ENCODE measurements around the gene STAT5B. TPM values are rescaled to one million over a fixed set of nuclear protein-coding genes. Genes with fewer than 3 reads are reported as not detected.

The STAT5B gene
- total RNA-seq, 2 donors from 2014 or later: 202 to 225 TPM

GRCh38 chr17:42183741-42184711 lies 92.2 kb downstream of the STAT5B start:
- peak overlapping the region; percentile 95 for H3K27ac Mint-ChIP-seq
- H3K9me3 ChIP-seq (ENCODE audit: control insufficient read depth, low read length, poor library complexity, severe bottlenecking): no peaks in the 10 kb centered on the region
- H3K27me3 Mint-ChIP-seq: no peaks in the 10 kb centered on the region
- peaks cover 30% of the 10 kb centered on the region for H3K4me1 Mint-ChIP-seq
- DNase-seq (peak; percentile 67 to 73 (median 72)), ATAC-seq (peak; percentile 75)
- peaks cover 3% of the 10 kb centered on the region for H3K36me3 Mint-ChIP-seq (ENCODE audit: low read depth)
- H3K4me3 Mint-ChIP-seq: peak overlapping the region; percentile 95

GRCh38 chr17:42182927-42183734 lies 93.1 kb downstream of the STAT5B start:
- Mint-ChIP-seq H3K4me3 (peak overlapping the region; percentile 95), H3K4me1 (peaks cover 38% of the 10 kb centered on the region), H3K27ac (peak overlapping the region; percentile 95), H3K36me3 (ENCODE audit: low read depth) (peaks cover 3% of the 10 kb centered on the region), H3K27me3 (no peaks in the 10 kb centered on the region)
- DNase-seq: no peak
- H3K9me3 ChIP-seq (ENCODE audit: control insufficient read depth, low read length, poor library complexity, severe bottlenecking): no peaks in the 10 kb centered on the region
- ATAC-seq: no peak

GRCh38 chr17:42181851-42182207 lies 94.4 kb downstream of the STAT5B start:
- Mint-ChIP-seq H3K4me3 (peak overlapping the region; percentile 75), H3K27me3 (no peaks in the 10 kb centered on the region), H3K27ac (no peak overlapping the region), H3K36me3 (ENCODE audit: low read depth) (peaks cover 3% of the 10 kb centered on the region), H3K4me1 (peaks cover 41% of the 10 kb centered on the region)
- ATAC-seq (no peak), DNase-seq (no peak)
- no peaks in the 10 kb centered on the region for H3K9me3 ChIP-seq (ENCODE audit: control insufficient read depth, low read length, poor library complexity, severe bottlenecking)

- H3K36me3 Mint-ChIP-seq (ENCODE audit: low read depth): peaks cover 3% of the 10 kb centered on the region
- H3K27ac Mint-ChIP-seq: no peak within 1 kb of the TSS
- no peaks in the 10 kb centered on the region for H3K27me3 Mint-ChIP-seq
- no peaks in the 10 kb centered on the region for H3K9me3 ChIP-seq (ENCODE audit: control insufficient read depth, low read length, poor library complexity, severe bottlenecking)
- H3K4me1 Mint-ChIP-seq: peaks cover 39% of the 10 kb centered on the region
- H3K4me3 Mint-ChIP-seq: peak within 1 kb of the TSS; percentile 75
- ATAC-seq (peak; percentile 74), DNase-seq (peak; percentile 80 to 88 (median 83))
Measured at GRCh38 chr17:42180922-42181850, 95.0 kb downstream of the STAT5B start, which contains the start of gene KCNH4. Gene KCNH4, minus strand, starts transcription at chr17:42181142. Its CDS starts 197 bp downstream, at chr17:42180945.

GRCh38 chr17:42180411-42180921 lies 95.7 kb downstream of the STAT5B start:
- peaks cover 3% of the 10 kb centered on the region for H3K36me3 Mint-ChIP-seq (ENCODE audit: low read depth)
- ATAC-seq: no peak
- peaks cover 41% of the 10 kb centered on the region for H3K4me1 Mint-ChIP-seq
- peak overlapping the region; percentile 67 for H3K4me3 Mint-ChIP-seq
- no peak for DNase-seq
- peaks cover under 1% of the 10 kb centered on the region for H3K27me3 Mint-ChIP-seq
- H3K9me3 ChIP-seq (ENCODE audit: control insufficient read depth, low read length, poor library complexity, severe bottlenecking): no peaks in the 10 kb centered on the region
- no peak overlapping the region for H3K27ac Mint-ChIP-seq

GRCh38 chr17:42179911-42180410 lies 96.2 kb downstream of the STAT5B start:
- H3K36me3 Mint-ChIP-seq (ENCODE audit: low read depth): peaks cover 3% of the 10 kb centered on the region
- DNase-seq (no peak), ATAC-seq (no peak)
- H3K27me3 Mint-ChIP-seq: peaks cover 5% of the 10 kb centered on the region
- no peak overlapping the region for H3K27ac Mint-ChIP-seq
- peak overlapping the region; percentile 67 for H3K4me3 Mint-ChIP-seq
- no peaks in the 10 kb centered on the region for H3K9me3 ChIP-seq (ENCODE audit: control insufficient read depth, low read length, poor library complexity, severe bottlenecking)
- peaks cover 40% of the 10 kb centered on the region for H3K4me1 Mint-ChIP-seq

- Mint-ChIP-seq H3K27me3 (peaks cover 5% of the 10 kb centered on the region), H3K27ac (peak overlapping the region; percentile 82), H3K4me1 (peaks cover 34% of the 10 kb centered on the region), H3K36me3 (ENCODE audit: low read depth) (peaks cover 3% of the 10 kb centered on the region), H3K4me3 (peak overlapping the region; percentile 67)
- no peaks in the 10 kb centered on the region for H3K9me3 ChIP-seq (ENCODE audit: control insufficient read depth, low read length, poor library complexity, severe bottlenecking)
- DNase-seq (no peak), ATAC-seq (no peak)
Measured at GRCh38 chr17:42179335-42179734, 96.9 kb downstream of the STAT5B start.

- H3K9me3 ChIP-seq (ENCODE audit: control insufficient read depth, low read length, poor library complexity, severe bottlenecking): no peaks in the 10 kb centered on the region
- H3K27ac Mint-ChIP-seq: peak overlapping the region; percentile 82
- ATAC-seq (peak; percentile 25), DNase-seq (peak in 1 of 3 donors; percentile 21)
- peaks cover 3% of the 10 kb centered on the region for H3K36me3 Mint-ChIP-seq (ENCODE audit: low read depth)
- peaks cover 34% of the 10 kb centered on the region for H3K4me1 Mint-ChIP-seq
- no peak overlapping the region for H3K4me3 Mint-ChIP-seq
- peaks cover 5% of the 10 kb centered on the region for H3K27me3 Mint-ChIP-seq
Measured at GRCh38 chr17:42178817-42179216, 97.4 kb downstream of the STAT5B start.

- Mint-ChIP-seq H3K4me1 (peaks cover 28% of the 10 kb centered on the region), H3K27ac (peak overlapping the region; percentile 34), H3K4me3 (no peak overlapping the region), H3K36me3 (ENCODE audit: low read depth) (no peaks in the 10 kb centered on the region), H3K27me3 (peaks cover 5% of the 10 kb centered on the region)
- DNase-seq (no peak), ATAC-seq (no peak)
- no peaks in the 10 kb centered on the region for H3K9me3 ChIP-seq (ENCODE audit: control insufficient read depth, low read length, poor library complexity, severe bottlenecking)
Measured at GRCh38 chr17:42177684-42178083, 98.5 kb downstream of the STAT5B start.

GRCh38 chr17:42174126-42174783 lies 101.9 kb downstream of the STAT5B start:
- Mint-ChIP-seq H3K4me1 (peaks cover 18% of the 10 kb centered on the region), H3K4me3 (no peak overlapping the region), H3K27me3 (peaks cover 5% of the 10 kb centered on the region), H3K36me3 (ENCODE audit: low read depth) (peaks cover 2% of the 10 kb centered on the region), H3K27ac (no peak overlapping the region)
- ATAC-seq: no peak
- H3K9me3 ChIP-seq (ENCODE audit: control insufficient read depth, low read length, poor library complexity, severe bottlenecking): no peaks in the 10 kb centered on the region
- no peak for DNase-seq

GRCh38 chr17:42171831-42172230 lies 104.4 kb downstream of the STAT5B start:
- Mint-ChIP-seq H3K27me3 (peaks cover 5% of the 10 kb centered on the region), H3K36me3 (ENCODE audit: low read depth) (peaks cover 2% of the 10 kb centered on the region), H3K4me1 (peaks cover 13% of the 10 kb centered on the region), H3K4me3 (no peak overlapping the region), H3K27ac (no peak overlapping the region)
- ATAC-seq: no peak
- no peaks in the 10 kb centered on the region for H3K9me3 ChIP-seq (ENCODE audit: control insufficient read depth, low read length, poor library complexity, severe bottlenecking)
- no peak for DNase-seq

- Mint-ChIP-seq H3K27ac (no peak overlapping the region), H3K36me3 (ENCODE audit: low read depth) (peaks cover 2% of the 10 kb centered on the region), H3K4me1 (peaks cover 9% of the 10 kb centered on the region), H3K27me3 (no peaks in the 10 kb centered on the region), H3K4me3 (no peak overlapping the region)
- ATAC-seq (no peak), DNase-seq (no peak)
- no peaks in the 10 kb centered on the region for H3K9me3 ChIP-seq (ENCODE audit: control insufficient read depth, low read length, poor library complexity, severe bottlenecking)
Measured at GRCh38 chr17:42169351-42169750, 106.8 kb downstream of the STAT5B start.
